GM21423 (cell line): ENCODE results near the gene ERCC8.
"Not testable (repeated sequence)": the region's sequence is repeated elsewhere in the genome, so short reads cannot be mapped to it uniquely, and the experiment has no call there.

Experiments used
- ATAC-seq: cut with Tn5 transposase; IDR thresholded peaks from one replicate; pipeline ENCODE4 v1.9.1; 2021; ENCODE audit warnings: mild to moderate bottlenecking, moderate library complexity; ENCODE audit not compliant: unreplicated experiment

Gene ERCC8

GRCh38 chr5:60918466-60918865 is 26.4 kb downstream of the ERCC8 start:
- ATAC-seq, result no peak

DNA sequence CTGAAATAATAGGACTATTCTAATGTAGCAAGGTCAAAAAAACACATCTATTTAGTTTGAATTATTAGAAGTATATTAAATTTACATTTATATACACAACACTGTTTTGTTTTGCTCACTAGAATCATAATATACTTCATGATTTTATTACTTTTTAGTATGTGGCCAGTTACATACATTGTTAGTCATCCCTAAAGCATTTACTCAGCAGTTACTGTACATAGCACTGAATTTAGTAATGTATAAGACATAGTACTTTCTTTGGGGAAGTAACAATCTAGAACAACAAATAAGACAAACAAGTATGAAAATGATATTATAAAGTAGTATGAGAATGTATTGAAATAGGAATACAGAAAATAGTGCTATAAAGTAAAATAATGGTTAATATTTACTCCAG is 28.2 kb downstream of the ERCC8 start:
- no peak for ATAC-seq

GRCh38 chr5:60903356-60903755 is 41.5 kb downstream of the ERCC8 start:
- no peak for ATAC-seq

- no peak for ATAC-seq
Measured at GRCh38 chr5:60896991-60897390, 47.9 kb downstream of the ERCC8 start.

DNA sequence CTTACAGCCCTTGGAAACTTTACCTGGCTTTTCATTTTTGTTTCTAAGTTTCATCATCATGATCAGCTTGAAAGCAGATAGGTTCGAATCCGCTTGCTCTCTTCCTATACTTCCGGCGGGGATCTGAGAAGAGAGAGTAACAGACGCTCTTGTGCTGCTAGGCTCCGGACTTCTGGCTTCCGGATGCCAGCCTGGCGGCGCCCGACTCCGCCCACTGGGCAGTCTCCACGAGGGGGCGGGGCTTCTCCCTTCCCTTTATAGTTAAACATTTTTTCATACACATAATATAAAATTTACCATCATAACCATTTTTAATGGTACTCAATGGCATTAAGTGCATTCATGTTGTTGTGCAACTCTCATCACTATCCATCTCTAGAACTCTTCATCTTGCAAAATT is 51.3 kb downstream of the ERCC8 start:
- ATAC-seq, result no peak

DNA sequence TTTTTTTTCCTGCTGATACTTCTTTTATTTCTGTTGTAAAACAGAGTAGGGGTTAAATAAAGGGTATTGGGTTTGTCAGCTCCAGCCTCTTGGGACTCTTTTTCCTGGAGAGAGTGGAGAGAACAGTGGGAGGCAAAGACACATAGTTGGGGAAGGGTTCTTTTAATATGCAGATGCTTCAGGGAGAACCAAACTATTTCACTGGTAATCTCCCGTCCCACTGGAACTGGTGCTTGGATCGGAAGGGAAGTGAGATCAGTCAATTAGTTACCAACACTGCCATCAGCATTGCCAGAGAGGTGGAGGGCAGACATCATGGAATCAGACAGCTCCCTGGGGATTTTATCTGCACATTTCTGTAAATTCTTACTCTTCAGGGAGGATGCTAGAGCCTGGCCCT is 53.2 kb downstream of the ERCC8 start:
- ATAC-seq, result no peak

DNA sequence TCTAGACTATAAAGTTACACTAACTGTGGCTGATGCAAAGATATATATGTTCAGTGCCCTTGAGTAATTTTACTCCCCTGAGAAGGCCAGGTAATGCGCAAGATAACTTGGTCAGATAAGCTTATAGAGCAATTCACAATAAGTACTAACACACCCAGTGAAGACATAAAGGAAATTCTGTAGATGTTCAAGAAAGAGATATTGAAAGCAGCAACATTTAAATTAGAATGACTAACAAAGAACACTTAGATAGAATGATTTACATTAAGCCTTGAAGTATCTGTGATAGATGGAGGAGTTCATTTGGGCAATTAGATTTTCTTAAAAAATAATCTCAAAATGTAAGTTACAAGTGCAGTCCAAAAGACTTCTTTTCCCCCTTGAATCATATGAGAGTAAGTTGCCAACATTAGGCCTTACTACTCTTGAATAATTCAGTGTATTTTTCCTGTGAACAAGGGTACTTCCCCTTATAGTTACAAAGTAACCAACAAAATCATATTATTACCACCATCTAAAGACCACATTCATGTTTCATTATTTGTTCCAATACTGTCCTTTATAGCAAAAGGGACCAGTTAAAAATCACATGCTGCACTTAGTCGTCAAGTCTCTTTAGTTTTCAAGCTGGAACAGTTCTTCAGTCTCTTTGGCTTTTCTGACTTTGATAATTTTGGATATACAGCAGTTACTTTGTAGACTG is 56.4 kb downstream of the ERCC8 start:
- ATAC-seq, result no peak

DNA sequence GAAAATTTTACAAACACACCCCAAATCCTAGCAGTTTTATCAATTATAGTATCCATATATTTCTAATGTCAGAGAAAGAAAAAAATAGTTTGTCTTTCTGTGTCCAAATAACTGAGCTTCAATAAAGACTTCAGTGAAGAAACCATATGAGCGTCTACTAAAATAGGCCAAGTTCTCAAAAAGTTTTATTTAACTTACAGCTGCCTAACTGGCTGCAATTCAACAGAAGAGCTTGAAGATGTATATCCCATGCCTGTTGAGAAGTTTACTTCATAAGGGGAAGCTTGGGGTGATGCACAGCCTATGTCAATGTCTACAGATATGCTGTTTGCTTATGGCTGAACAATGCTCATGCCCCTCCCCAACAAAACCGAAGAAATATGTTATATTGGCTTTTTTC is 57.1 kb downstream of the ERCC8 start:
- ATAC-seq, result no peak

DNA sequence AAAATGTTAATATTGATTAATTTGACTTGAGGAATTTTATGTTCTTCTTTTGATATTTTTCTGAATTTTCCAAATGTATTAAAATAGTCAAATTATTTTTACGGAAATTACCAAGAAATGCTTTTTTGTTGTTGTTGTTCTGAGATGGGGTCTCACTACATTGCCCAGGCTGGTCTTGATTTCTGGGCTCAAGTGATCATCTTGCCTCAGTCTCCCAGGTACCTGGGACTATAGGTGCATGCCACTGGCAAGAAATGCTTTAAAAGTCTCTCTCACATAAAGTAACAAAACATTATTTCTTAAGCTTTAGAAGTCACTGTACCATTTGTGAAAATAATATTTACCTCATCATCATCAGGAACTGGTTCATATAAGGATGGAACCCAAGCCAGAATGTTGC is 57.8 kb downstream of the ERCC8 start:
- ATAC-seq, result no peak

- ATAC-seq, result no peak
Measured at GRCh38 chr5:60886158-60886557, 58.7 kb downstream of the ERCC8 start.

DNA sequence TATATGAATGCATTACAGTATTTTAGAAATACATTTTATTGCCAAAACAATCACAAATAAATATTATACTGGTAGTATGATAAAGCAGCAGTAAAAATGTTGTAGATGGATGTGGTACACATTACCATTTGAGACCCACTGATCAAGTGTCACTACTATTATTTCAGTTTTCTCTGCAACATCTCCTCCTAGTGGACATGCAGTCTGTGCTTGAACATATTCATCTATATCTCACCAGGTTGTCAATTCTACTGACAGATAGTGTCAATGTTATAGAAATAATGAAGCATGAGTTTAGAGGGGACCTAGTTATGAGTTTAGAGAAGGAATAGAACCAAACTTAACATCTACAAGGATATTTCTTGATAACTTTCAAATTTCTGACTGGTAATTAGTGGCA is 61.6 kb downstream of the ERCC8 start:
- ATAC-seq, result no peak

- ATAC-seq, result no peak
Measured at GRCh38 chr5:60872892-60873291, 72.0 kb downstream of the ERCC8 start.

GRCh38 chr5:60870857-60871256 is 74.0 kb downstream of the ERCC8 start:
- ATAC-seq, result no peak

DNA sequence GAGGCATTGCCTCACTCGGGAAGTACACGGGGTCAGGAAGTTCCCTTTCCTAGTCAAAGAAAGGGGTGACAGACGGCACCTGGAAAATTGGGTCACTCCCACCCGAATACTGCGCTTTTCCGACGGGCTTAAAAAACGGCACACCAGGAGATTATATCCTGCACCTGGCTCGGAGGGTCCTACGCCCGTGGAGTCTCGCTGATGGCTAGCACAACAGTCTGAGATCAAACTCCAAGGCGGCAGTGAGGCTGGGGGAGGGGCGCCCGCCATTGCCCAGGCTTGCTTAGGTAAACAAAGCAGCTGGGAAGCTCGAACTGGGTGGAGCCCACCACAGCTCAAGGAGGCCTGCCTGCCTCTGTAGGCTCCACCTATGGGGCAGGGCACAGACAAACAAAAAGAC is 84.3 kb downstream of the ERCC8 start:
- ATAC-seq, result not testable (repeated sequence)

DNA sequence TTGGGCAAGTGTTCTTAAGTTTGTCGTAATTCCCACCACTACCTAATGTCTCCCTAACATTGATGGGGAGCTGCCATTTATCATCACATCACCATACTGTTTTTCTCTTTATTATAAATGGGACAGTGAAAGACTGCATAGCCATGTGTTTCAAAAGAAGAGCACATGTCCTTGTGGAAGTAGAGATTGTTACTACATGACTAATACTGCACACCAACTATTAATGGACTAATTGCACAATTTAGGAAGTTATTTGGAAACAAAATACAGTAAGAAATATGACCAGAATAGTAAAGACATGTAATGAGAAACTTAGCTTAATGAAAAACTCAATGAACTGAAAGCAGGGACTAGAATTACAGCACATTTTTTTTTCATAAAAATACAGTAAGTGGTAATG is 88.8 kb downstream of the ERCC8 start:
- no peak for ATAC-seq

DNA sequence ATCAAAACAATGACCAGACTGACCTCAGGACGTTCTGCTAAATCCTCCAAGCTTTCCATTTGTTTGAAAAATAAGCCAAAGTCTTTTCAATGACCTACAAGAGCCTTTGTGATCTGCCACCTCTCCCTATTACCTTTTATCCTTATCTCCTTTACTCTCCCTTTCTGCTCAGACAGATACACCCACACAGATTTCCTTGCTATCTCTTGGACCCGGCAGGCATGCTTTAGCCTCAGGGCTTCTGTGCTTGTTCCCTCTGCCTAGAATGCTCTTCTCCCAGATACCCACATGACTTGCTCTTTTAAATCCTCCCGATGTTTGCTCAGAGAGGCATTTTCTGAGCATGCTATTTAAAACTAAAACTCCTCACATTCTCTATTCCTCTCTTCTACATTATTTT is 91.9 kb downstream of the ERCC8 start:
- no peak for ATAC-seq

- ATAC-seq, result no peak
Measured at GRCh38 chr5:60852317-60852716, 92.6 kb downstream of the ERCC8 start.

DNA sequence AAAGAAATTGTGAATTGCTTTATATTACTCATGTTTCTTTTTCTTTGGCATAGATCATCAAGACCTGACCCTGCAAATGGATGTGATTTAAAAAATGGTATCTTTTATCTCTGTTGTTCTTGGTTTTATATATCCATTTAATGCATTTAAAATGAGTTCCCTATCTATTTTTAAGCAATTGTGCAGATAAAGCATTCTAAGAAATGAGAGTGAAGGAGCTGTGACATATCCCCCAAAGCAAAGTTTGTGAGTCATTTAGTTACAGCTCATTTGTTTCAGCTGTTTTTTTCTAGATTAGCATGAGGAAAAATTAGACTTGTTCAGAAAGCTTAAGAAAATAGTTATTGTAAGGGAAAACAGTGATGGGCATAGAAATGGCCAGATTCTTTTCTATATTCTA is 93.2 kb downstream of the ERCC8 start:
- no peak for ATAC-seq

DNA sequence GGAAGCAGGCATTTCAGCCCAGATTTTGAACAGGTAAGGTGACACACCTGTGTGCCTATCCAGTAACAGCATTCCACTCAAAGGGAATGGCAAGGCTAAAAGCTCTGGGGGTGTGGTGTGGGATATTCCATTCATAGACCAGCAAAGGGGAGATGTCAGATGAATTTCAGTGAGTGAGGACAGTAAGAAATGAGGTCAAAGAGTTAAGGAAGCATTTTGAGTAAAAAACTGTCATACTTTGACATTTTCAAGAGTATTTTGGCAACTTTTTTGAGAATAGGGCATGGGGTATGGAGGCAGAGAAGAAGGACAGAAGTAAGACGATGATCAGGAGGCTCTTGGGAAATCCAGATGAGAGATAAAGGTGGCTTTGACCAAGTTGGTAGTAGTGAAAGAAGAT is 98.6 kb downstream of the ERCC8 start:
- ATAC-seq, result no peak

DNA sequence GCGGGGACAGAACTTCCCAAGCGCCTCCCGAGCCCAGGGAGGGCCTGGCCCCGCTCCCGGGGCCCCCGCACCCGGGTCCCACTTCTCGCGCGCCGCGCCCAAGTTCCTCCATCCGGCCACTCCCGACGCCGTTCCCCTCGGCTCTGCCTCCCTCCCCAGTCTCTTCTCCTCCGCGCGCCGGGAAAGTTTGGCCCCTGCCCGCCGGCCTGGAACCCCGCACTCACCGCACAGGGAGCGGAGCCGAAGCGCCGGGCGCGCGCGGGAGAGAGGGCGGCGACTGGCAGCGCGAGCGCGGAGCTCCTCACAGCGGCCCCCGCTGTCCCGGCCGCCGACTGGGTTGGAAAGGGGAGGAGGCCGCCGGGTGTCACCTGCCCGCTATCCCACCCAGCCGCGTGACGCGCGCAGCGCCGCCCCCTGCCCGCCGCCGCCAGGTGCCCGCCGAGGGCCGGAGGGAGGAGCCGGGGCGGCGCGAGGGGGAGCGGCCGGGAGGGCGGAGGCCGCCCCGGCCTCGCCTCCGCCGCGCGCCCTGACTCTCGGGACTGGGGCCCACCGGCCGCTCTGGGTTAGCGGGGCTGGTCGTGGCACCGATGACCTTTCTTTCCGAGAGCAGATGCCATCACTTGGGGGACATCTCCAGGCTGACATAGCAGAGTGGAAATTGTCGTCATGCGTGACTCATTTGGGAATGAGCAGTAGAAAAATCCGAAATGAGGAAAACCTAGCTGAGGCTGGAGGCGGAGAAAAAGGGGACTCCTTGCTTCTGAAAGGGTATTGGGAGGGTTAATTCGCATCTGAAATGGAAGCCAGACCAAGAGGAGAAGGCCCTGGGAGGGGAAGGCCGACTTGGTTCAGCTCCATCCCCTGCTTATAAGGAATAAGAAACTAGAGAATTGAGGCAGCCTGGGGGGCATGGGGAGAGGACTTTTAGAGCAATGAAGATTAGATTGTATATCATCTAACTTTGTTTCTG is 100.6 kb downstream of the ERCC8 start, which contains the start of gene ELOVL7:
Gene ELOVL7, minus strand, starts transcription at position 334 of the 970 bp plus-strand sequence. CDS start 56,872 bp downstream, outside the sequence.
- peak; percentile 97 for ATAC-seq

GRCh38 chr5:60843386-60843935 is 101.4 kb downstream of the ERCC8 start:
- ATAC-seq, result peak; percentile 25
